AG08395 (cell line): ENCODE results near the gene ATMIN.

Experiments
- DNase-seq: peaks from one replicate; pipeline ENCODE4 v3.0.0; 2012; ENCODE audit warnings: mixed read lengths, low spot score

The ATMIN gene

GRCh38 chr16:81006211-81006812 is 29.3 kb upstream of the ATMIN start:
- peak; percentile 52 for DNase-seq

- peak; percentile 97 for DNase-seq
Observed at GRCh38 chr16:81006813-81007695, 28.6 kb upstream of the ATMIN start, which contains the start of the genes CENPN and CMC2. TSS of gene CENPN (plus strand) at chr16:81007214. CDS start at chr16:81011940, 4,726 bp downstream. TSS of gene CMC2 (minus strand) at chr16:81006885. CDS start at chr16:80997394, 9,491 bp downstream.

DNA sequence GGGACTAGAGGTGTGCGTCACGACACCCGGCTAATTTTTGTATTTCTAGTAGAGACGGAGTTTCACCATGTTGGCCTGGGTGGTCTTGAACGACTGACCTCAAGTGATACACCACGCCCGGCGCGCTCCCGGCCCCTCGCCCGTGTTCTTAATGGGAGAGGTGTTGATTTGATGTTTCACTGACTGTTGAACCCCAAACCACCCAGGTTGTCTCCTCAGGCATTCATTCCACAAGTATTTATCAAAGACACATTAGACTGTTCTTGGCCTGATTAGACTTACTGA is 27.2 kb upstream of the ATMIN start:
- DNase-seq, result no peak

- no peak for DNase-seq
Observed at GRCh38 chr16:81012974-81013373, 22.7 kb upstream of the ATMIN start.

GRCh38 chr16:81014672-81015071 is 21.0 kb upstream of the ATMIN start:
- no peak for DNase-seq

DNA sequence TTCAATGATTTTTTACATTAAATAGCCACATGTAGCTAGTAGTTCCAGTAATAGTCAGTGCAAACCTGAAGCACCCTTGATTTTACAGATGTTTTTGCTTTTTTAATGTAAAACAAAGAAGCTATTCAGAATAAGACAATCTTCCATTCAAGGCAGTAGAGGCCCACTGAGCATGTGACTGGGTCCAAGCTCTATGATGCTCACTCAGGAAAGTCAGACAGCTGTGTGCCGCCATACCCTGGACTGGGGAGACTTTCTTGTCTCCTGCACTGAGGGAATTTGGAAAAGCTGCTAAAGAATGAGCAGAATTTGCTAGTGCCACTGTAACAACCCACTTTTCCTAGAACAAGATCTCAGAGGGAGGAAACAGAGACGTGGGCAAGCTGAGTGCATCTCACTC is 17.1 kb upstream of the ATMIN start:
- no peak for DNase-seq

GRCh38 chr16:81026429-81026828 is 9.2 kb upstream of the ATMIN start:
- DNase-seq, result no peak

GRCh38 chr16:81029930-81030604 is 5.6 kb upstream of the ATMIN start:
- DNase-seq, result no peak

GRCh38 chr16:81035975-81036750 is 521 bp downstream of the ATMIN start:
- peak; percentile 29 for DNase-seq

- peak; percentile 27 for DNase-seq
Observed at GRCh38 chr16:81036751-81037350, 1.2 kb downstream of the ATMIN start.

- no peak for DNase-seq
Observed at GRCh38 chr16:81040131-81040530, 4.5 kb downstream of the ATMIN start.

DNA sequence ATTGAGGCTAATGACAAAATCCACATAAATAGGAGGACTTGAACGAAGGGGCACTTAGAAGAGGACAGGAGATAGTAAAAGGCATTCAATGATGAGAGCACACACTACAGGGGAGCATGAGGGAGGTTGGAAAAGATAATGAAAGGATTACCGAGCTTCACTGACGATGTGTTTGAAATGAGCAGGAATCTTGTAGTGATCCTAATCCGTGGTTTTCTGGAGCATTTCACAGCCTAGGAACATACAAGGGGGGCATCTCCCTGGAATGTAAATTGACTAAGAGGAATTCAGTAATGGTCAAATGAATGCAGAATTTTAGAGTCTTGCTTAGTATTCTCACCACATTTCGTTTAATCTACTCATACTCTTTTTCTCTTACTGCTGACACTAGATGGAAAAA is 5.2 kb downstream of the ATMIN start:
- DNase-seq, result no peak

GRCh38 chr16:81041696-81042095 is 6.1 kb downstream of the ATMIN start:
- DNase-seq, result no peak

- DNase-seq, result no peak
Observed at GRCh38 chr16:81042821-81043220, 7.2 kb downstream of the ATMIN start.

GRCh38 chr16:81053761-81054160 is 18.1 kb downstream of the ATMIN start:
- DNase-seq, result no peak

DNA sequence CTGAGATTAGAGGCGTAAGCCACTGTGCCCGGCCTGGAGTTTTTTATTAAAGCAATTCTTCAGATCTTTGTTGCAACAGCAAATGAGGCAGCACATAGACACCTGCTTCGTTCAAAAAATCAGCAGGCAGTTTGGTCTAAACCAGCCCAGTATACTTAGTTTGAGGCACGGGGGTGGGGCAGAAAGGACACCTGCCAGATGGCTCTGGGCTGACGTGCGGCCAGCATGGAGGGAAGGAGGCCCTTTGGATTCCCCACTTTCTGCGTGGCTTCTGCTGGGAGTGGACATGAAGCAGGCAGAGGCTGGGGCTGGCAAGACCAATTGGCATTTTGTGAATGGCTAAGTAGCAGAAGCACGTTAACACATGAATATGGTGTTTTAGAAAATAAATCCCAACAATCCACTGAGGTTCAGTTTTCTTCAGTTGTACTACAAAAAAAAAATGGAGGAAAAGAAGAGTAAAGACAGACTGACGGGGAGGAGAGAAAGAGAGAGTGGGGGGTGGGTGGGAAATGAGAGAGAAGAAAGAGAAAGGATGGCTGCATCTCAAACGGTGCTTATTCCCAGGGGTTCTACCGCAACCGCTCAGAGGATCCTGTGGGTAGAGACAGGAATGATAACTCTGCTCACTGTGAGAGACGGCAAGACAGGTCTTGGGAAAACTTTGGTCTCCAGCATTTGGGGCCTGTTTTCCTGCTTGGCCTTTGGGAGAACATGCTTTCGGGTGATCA is 25.1 kb downstream of the ATMIN start:
- DNase-seq, result no peak

GRCh38 chr16:81061307-81061640 is 25.6 kb downstream of the ATMIN start:
- no peak for DNase-seq

DNA sequence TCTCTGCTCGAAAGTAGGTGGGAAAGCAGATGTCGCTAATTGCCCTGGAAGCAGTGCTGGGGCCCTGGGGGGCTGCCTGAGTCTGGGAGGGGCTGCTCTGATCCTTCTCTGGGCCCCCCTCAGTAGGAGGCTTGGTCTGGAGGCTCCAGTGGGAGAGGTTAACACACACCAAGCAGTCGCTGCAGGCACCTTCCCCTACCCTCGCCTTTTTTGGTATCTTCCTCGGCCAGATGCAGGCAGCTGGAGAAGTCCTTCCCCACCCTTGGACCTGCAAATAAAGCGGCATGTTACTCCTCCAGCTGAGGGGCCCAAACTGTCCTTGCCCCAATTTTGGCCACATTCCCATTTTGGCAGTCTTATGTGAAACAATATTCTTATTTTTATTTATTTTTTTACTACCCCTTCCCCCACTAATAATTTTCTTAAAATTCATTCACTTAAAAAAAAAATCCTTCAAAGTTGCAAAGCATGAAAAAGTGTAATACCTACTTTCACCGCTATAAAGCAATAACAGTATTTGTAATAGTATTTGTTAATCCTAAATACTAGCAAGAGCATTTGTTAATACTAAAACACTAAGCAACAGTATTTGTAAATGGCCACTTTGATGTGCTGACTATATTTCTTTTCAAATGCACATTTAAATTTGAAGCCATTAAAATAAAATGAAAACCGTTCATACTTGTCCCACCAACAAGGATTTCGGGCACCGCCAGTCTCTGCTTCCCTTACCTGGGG is 26.4 kb downstream of the ATMIN start:
- no peak for DNase-seq

- no peak for DNase-seq
Observed at GRCh38 chr16:81066681-81067080, 31.0 kb downstream of the ATMIN start.

GRCh38 chr16:81067166-81067565 is 31.5 kb downstream of the ATMIN start:
- DNase-seq, result no peak

DNA sequence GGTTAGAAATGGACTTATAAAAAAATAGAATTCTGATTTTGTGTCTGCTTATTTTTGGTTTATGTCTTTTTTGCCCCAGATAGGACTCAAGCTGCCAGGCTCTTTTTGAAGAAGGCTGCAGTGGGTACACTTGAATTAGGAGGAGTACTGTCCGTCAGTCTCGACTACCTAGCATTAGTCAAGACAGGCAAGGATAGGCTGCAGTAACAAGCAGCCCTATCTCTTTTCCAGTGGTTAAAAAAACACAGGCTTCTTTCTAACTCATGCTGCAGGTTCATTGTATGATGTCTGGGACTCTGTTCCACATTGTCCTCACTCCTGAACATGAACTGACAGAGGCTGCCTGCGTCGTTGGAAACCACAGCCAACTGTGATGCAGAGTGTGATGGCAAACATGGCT is 33.4 kb downstream of the ATMIN start:
- no peak for DNase-seq
